GM04503 (cell line): Measurements from ENCODE around the gene SMCO4.
"Not testable (repeated sequence)": the region's sequence is repeated elsewhere in the genome, so short reads cannot be mapped to it uniquely, and the experiment has no call there.

Source experiments
- DNase-seq: peaks from one replicate; pipeline ENCODE4 v3.0.0-alpha.2; 2012; ENCODE audit warnings: low read depth

The SMCO4 gene, protein sequence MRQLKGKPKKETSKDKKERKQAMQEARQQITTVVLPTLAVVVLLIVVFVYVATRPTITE

GRCh38 chr11:93543292-93543977 lies at the start of gene SMCO4:
Gene SMCO4, minus strand, starts transcription at chr11:93543391. Its CDS starts 64,202 bp downstream, at chr11:93479189.
- DNase-seq: no peak

DNA sequence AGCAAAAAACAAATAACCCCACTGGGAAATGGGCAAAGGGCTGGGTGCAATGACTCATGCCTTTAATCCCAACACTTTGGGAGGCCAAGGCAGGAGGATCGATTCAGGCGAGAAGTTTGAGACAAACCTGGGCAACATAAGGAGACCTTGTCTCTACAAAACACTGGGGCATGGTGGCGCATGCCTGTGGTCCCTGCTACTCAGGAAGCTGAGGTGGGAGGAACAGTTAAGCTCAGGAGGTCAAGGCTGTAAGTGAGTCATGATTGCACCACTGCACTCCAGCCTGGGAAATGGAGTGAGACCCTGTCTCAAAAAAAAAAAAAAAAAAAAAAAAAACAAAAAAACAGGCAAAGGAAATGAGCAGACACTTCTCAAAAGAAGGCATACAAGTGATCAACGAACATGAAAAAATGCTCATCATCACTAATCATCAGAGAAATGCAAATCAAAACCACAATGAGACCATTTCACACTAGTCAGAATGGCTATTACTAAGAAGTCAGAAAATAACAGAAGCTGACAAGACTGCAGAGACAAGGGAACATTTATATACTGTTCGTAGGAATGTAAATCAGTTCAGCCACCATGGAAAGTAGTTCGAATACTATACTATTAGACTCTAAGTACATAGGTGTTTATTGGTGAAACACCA lies 48.2 kb upstream of the SMCO4 start:
- DNase-seq: no peak

- DNase-seq: no peak
Measured at GRCh38 chr11:93589347-93589746, 46.2 kb upstream of the SMCO4 start.

DNA sequence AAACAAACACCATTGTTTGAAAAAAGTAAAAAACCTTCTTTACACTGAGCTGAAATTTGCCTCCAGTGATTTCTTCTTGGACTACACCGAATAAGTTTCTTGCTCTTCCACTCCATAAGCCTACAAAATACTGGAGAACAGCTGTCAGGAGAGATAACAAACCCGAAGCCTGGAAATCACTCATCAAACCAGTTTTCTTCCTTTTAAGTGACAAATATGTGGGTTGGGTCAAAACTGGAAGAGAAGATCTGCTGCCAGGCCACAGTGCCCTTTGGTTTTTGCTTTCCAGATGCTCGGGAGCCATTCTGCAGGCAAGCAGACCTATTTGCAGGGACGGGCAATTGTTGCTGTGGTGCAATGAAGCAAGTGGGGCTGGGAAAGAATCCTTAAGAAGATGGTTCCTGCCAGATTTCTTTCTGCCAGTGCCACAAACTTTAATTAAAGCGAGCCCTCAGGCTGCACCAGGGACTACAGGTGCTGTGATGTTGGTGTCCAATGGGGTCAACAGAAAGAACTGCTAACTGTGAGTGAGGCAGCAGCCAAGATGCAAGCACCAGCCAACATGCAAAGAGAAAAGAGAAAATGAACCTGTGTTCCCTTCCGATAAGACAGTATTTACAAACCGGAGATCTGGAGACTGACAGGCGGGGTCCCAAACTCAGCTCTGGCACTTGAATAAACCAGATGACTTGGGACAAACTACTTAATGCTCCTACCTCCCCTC lies 44.8 kb upstream of the SMCO4 start:
- DNase-seq: no peak

DNA sequence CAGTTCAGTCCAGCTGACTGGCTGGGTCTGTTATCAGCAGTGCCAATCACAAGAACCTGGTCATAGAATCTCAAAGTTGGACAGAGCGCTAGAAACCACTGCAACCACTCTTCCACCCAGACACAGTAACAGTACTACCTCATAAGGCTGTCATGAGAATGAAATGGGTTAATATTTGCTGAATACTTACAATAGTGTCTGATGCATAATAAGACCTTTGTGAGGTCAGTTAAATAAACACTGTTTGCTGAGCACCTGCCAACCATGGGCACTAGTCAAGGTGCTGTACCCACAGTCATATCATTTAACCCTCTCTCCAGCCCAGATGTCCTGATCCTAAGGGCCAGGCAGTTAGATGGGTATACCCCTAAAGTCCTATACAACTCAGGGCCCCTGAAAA lies 44.2 kb upstream of the SMCO4 start:
- DNase-seq: not testable (repeated sequence)

DNA sequence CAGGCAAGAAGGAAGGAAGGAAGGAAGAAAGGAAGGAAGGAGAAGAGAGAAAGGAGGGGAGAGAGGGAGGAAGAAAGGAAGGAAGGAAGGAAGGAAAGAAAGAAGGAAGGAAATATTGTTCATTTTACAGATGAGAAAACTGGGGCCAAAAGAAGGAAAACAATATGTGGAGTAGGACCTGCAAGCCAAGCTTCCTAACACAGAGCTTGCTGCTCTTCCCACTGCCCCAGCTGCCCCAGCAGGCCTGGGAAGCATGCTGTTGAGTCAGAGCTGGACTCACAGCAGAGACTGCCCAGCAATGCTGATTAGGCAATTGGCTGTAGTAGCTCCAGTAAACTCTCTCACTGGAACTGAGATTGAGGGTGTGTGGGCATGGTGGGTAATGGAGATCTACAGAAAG lies 42.6 kb upstream of the SMCO4 start:
- peak; percentile 41 for DNase-seq

- no peak for DNase-seq
Measured at GRCh38 chr11:93583490-93583889, 40.3 kb upstream of the SMCO4 start.

- DNase-seq: no peak
Measured at GRCh38 chr11:93579187-93579751, 36.1 kb upstream of the SMCO4 start.

GRCh38 chr11:93577286-93577685 lies 34.1 kb upstream of the SMCO4 start:
- DNase-seq: peak; percentile 86

DNA sequence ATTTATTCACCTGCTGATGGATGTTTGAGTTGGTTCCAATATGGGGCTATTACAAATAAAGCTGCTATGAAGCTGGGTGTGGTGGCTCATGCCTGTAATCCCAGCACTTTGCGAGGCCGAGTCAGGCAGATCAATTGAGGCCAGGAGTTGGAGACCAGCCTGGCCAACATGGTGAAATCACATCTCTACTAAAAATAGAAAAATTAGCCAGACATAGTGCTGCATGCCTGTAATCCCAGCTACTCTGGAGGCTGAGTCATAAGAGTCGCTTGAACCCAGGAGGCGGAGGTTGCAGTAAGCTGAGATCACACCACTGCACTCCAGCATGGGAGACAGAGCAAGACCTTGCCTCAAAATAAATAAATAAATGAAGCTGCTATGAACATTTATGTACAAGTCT lies 33.7 kb upstream of the SMCO4 start:
- peak; percentile 42 for DNase-seq

DNA sequence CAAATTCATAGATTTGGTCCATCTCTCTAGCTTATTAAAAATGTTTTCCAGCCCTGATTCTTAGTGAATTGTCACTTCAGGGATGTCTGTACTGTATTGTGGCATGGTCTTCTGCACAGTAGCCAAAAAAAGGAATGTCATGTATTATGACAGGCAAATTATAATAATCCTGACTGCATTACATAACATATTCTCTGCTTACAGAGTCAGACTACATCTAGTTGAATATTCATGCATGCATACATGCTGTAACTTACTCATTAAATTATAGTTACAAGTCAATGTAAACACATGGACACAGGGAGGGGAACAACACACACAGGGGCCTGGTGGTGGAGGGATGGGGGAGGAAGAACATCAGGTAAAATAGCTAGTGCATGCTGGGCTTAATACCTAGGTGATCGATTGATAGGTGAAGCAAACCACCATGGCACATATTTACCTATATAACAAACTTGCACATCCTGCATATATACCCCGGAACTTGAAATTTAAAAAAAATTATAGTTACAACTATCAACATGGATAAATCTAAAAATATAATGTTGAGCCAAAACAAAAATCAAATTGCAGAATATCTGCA lies 31.5 kb upstream of the SMCO4 start:
- DNase-seq: no peak

DNA sequence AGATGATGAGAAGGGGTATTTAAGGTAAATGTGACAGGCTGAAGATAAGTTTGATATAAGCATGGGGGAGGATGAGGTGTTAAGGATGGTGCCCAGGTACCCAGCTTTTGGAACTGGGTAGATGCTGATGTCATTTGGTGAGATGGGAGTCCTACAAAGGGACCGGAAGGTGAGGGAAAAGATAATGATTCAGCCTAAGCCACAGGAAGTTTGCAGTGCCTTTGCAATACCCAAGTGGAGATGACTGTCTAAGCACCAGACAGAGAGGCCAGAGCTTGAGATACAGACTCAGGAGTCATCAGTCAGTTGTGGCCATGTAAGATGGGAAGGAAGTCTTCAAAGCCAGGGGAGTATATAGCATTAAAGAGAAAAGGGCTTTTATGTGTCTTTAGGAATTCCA lies 30.0 kb upstream of the SMCO4 start:
- no peak for DNase-seq

DNA sequence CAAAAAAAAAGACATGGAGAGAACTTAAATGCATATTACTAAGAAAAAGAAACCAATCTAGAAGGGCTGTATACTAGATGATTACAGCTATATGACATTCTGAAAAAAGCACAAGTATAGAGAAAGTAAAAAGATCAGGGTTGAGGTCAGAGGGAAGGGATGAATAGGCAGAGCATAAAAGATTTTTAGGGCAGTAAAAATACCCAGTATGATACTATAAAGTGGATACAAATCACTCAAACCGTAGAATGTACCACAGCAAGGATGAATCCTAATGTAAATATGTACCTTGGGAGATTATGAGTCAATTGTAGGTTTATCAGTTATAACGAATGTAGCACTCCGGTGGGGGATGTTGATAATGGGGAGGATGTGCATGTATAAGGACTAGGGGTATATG lies 29.4 kb upstream of the SMCO4 start:
- no peak for DNase-seq

DNA sequence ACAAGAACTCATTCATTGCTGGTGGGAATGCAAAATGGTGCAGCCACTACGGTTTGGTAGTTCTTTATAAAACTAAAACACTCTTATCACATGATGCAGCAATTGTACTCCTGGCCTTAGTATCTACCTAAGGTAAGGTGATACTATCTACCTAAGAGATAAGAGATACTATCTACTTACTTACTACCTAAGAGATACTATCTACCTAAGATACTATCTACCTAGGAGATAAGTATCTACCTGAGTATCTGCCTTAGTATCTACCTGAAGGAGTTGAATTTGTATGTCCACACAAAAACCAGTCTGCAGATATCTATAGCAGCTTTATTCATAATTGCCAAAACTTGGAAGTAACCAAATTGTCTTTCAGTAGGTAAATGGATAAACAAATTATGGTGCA lies 29.0 kb upstream of the SMCO4 start:
- DNase-seq: no peak

GRCh38 chr11:93571612-93572011 lies 28.4 kb upstream of the SMCO4 start:
- DNase-seq: no peak

DNA sequence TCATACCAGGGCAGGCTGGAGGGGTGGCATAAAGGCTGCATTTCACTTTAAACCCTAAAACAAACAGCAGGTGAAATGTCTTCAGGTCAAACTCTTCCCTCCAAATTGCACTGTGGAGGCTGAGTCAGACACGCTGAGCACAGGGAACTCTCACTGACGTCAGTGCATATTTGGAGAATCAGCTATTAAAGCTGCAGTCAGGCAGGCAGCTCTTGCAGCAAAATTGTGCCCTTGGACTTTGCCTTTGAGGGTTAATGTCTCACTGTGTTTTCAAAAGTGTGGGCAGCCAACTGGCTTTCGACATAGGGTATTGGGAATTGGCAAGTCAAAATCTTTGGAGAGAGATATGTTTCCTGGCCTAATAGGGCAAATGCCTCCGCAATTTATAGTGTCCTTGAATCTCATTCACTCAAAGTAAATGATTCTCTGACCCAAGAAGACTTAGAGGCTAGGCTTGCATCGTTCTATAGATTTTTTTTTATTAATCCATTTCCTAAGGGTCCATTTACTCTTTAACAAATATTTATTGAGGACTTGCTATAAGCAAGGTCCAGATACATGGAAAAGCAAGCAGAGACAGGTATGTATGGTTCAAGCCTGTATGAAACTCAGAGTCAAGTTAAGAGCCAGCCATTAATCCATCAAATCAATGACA lies 27.7 kb upstream of the SMCO4 start:
- DNase-seq: peak; percentile 28

DNA sequence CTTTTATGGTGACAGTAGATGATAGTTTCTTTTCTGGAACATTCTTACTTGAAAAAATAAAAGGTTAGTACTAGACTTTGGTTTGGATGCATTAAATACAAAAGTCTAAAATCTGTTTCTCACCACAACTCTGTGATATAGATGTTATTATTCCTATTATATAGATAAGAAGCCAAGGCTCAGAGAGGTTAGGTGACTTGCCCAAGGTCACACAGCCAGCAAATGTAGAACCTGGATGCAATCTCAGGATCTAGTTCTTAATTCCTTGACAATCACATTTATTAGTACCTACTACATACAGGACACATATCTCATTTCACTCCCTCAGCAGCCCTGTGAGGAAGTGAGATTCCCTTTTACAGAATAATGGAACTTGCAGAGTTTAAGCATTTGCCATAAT lies 26.3 kb upstream of the SMCO4 start:
- DNase-seq: no peak

DNA sequence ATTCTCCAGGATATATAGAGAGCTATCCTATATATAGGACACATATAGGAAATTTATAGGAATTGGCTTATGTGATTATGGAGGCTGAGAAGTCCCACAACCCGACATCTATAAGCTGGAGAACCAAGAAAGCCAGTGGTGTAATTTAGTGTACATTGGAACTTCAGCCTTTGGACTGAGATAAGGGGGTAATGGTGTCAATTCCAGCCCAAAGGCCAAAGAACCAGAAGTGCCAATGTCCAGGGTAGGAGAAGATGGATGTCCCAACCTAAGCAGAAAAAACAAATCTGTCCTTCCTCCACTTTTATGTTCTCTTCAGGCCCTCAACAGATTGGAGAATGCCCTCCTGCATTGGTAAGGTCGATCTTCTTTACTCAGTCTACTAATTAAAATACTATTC lies 25.5 kb upstream of the SMCO4 start:
- no peak for DNase-seq

DNA sequence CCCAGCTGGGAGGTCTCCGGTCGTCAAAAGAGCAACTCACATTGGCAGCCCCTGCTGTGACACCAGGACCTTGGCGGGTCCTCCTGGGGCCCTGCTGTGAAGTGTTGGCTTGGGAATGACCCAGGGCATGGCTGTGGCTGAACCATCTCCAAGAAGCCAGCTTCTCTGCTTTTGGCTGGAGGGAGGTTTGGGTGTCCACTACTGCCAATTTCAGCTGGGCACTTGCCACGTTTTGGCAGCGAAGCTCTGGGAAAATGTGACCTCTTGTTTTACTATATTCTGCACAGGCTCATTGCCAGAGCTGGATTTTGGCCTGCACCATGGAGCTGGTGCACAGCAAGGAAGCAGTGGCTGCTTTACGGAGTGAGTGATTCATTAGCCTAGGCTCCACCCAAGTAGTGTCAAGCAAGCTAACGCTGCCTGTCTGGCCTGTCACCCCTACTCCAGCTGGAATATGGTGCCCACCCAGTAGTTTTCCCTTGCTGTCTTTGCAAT lies 24.3 kb upstream of the SMCO4 start:
- DNase-seq: no peak

DNA sequence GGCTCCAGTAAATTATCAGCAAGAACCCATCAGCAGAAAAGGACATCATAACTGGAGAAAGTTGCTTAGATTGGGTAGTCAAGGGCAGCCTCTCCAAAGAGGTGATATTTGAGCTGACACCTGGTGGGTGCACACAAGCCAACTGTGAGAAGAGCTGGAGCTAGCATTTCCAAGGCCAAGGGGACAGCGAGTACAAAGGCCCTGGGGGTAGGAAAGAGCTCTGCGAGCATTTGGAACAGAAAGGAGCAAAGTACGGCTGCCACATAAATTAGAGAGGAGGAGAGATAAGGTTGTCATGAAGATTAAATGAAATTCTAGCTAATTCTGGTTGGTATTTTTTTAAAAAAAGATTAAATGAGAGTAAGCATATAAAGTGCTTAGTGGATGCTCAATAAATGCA lies 21.7 kb upstream of the SMCO4 start:
- no peak for DNase-seq

- no peak for DNase-seq
Measured at GRCh38 chr11:93563857-93564256, 20.7 kb upstream of the SMCO4 start.
